Activated naive CD8-positive, alpha-beta T cell treated with anti-CD3 and anti-CD28 coated beads, Interleukin-2, amount 50 U/mL, for 24 hours (primary cell): ENCODE results near the gene LIME1.

Experiments
- ATAC-seq: fragments of 150-1000 bp; cut with Tn5 transposase; one replicate; pipeline ENCODE4 v1.10.0; 2021
- DNase-seq: peaks from one replicate; pipeline ENCODE4 v3.0.0; 2021
- H3K27ac Mint-ChIP-seq: one replicate; pipeline ENCODE4 v1.8.0; 2021; ENCODE audit warnings: mild to moderate bottlenecking, mixed read lengths
- H3K27me3 Mint-ChIP-seq: one replicate; pipeline ENCODE4 v1.8.0; 2021; ENCODE audit warnings: mixed read lengths
- H3K36me3 Mint-ChIP-seq: one replicate; pipeline ENCODE4 v1.8.0; 2021; ENCODE audit warnings: low read depth, mixed read lengths
- H3K4me1 Mint-ChIP-seq: one replicate; pipeline ENCODE4 v1.8.0; 2021; ENCODE audit warnings: mixed read lengths
- H3K4me3 Mint-ChIP-seq: one replicate; pipeline ENCODE4 v1.8.0; 2021; ENCODE audit warnings: mild to moderate bottlenecking, moderate library complexity, mixed read lengths
- H3K9me3 Mint-ChIP-seq: one replicate; pipeline ENCODE4 v1.8.0; 2021; ENCODE audit warnings: mixed read lengths

Gene LIME1

DNA sequence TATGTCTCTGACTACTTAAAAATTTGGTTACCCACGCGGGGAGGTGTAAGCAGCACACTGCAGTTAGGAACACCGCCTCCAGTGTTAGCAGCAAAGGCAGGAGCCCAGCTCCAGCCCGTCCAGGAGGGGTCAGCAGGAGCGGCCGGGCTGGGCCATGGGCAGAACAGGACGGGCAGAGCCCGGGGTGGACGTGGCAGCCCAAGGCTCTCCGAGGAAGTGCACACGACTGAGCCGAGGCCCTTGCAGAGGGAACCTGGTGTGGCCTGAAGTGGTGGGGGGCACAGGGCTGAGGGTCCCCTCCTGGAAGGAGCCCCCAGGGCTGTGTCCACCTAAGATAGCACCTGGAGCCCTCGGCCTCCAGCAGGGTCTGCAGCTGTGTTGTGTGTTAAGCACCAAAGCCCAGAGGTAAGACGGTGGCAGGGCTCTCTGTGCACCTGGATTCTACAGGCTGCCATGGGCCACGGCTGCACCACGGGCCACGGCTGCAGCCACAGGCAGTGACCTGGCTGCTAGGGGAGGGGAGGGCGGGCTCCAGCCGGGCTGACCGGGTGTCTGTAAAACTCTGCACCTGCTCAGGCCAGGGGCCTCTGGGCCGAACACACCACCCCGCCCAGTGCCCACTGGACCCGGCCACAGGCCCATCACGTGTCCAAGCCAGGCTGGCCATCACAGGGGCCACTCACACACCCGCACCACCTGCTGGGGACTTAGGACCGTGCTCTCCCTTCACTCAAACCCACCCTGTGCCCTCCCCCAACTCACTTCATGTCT, 9.7 kb downstream of the LIME1 start:
- H3K4me3 Mint-ChIP-seq = no peak overlapping the region
- no peak overlapping the region for H3K27ac Mint-ChIP-seq
- no peaks in the 10 kb centered on the region for H3K9me3 Mint-ChIP-seq
- DNase-seq = no peak
- H3K27me3 Mint-ChIP-seq = no peaks in the 10 kb centered on the region
- no peaks in the 10 kb centered on the region for H3K36me3 Mint-ChIP-seq
- ATAC-seq = no peak
- peaks cover 8% of the 10 kb centered on the region for H3K4me1 Mint-ChIP-seq

DNA sequence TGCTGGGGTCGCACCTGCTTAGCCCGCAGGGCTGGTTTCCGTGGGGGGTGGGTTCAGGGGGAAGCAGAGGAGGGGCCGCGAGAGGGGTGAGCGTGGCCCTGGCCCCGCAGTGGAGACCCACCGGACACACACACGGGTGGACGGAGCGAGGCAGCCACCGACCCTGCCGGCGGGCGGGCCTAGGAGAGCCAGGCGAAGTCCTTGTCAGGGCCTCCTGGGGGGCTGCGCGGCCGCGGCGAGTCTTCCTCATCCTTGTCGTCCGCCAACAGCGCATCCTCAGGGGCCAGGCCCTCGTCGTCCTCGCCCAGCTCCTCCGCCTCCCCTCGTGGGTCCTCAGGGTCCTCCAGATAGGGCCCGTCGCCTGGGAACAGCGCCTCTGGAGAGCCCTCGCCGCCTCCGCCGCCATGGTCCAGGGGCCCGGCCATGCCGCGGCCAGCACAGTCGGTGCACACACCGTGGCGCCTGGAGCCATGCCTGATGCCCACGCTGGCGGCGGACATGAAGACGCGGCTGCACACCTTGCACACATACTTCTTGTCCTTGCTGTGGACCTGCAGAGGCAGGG, 10.4 kb downstream of the LIME1 start:
- H3K4me1 Mint-ChIP-seq = peaks cover 10% of the 10 kb centered on the region
- H3K9me3 Mint-ChIP-seq = no peaks in the 10 kb centered on the region
- H3K27me3 Mint-ChIP-seq = no peaks in the 10 kb centered on the region
- DNase-seq (no peak), ATAC-seq (no peak)
- H3K36me3 Mint-ChIP-seq = no peaks in the 10 kb centered on the region
- no peak overlapping the region for H3K4me3 Mint-ChIP-seq
- H3K27ac Mint-ChIP-seq = no peak overlapping the region

DNA sequence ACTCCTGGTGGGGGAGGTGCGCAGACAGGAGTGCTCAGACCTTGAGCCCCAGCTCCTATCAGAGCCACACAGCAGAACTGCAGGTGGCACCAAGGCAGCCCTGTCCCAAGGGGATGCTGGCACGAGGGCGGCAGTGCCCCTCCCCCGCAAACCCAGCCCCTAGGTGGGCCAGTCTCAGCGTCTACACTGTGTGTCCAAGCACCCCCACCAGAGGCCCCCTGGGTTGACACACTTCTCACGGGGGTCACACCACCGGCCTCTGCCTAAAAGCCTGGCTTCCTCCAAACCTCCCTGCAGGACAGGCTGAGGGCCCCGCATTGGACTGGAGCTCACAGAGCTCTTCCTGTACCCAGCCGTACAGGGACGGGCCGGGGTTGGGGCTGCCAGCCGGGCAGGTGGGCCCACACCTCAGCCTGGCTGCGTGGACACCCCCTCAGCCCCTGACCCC, 11.2 kb downstream of the LIME1 start:
- ATAC-seq (no peak), DNase-seq (no peak)
- Mint-ChIP-seq H3K27me3 (no peaks in the 10 kb centered on the region), H3K4me1 (peaks cover 12% of the 10 kb centered on the region), H3K36me3 (no peaks in the 10 kb centered on the region), H3K27ac (no peak overlapping the region), H3K4me3 (no peak overlapping the region), H3K9me3 (no peaks in the 10 kb centered on the region)

GRCh38 chr20:63748070-63748933, 11.8 kb downstream of the LIME1 start:
- Mint-ChIP-seq H3K4me3 (no peak overlapping the region), H3K9me3 (no peaks in the 10 kb centered on the region), H3K27ac (no peak overlapping the region), H3K27me3 (no peaks in the 10 kb centered on the region), H3K4me1 (peaks cover 12% of the 10 kb centered on the region), H3K36me3 (no peaks in the 10 kb centered on the region)
- DNase-seq = no peak
- ATAC-seq = no peak

GRCh38 chr20:63748934-63749270, 12.4 kb downstream of the LIME1 start:
- no peak overlapping the region for H3K4me3 Mint-ChIP-seq
- peaks cover 12% of the 10 kb centered on the region for H3K4me1 Mint-ChIP-seq
- H3K27ac Mint-ChIP-seq = no peak overlapping the region
- no peaks in the 10 kb centered on the region for H3K9me3 Mint-ChIP-seq
- no peaks in the 10 kb centered on the region for H3K27me3 Mint-ChIP-seq
- no peak for DNase-seq
- no peak for ATAC-seq
- H3K36me3 Mint-ChIP-seq = no peaks in the 10 kb centered on the region

- H3K4me3 Mint-ChIP-seq = no peak overlapping the region
- H3K4me1 Mint-ChIP-seq = peaks cover 12% of the 10 kb centered on the region
- no peaks in the 10 kb centered on the region for H3K36me3 Mint-ChIP-seq
- no peaks in the 10 kb centered on the region for H3K27me3 Mint-ChIP-seq
- DNase-seq (no peak), ATAC-seq (no peak)
- H3K27ac Mint-ChIP-seq = no peak overlapping the region
- H3K9me3 Mint-ChIP-seq = no peaks in the 10 kb centered on the region
These were observed 13.4 kb downstream of the LIME1 start for GRCh38 chr20:63749597-63750508.

DNA sequence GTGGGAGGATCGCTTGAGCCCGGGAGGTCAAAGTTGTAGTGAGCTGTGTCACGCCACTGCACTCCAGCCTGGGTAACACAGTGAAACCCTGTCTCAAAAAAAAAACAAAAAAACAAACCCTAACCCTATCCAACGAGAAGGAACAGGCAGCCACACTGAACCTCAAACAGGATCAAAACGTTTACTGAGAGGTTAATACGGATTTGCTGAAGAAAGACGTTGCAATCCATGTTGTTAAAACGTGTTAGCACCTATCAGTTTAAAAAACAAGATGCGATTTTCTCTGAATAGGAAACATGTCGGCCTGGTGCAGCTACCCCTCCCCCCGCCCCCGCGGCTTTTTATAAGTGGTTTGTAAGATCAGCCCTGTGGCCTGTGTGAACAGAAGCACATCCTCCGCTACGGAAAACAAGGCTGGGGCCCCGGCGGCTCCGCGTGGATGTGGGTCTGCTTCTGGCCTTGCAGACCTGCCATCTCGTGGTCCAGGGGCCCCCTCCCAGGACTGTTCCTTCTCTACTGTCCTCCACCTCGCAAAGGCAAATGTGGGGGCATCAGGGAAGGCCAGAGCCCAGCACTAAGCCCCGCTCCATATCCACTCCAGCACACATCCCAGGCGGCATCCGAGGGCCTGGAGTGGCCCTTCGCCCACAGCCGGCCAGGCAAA, 14.5 kb downstream of the LIME1 start:
- Mint-ChIP-seq H3K27ac (peak overlapping the region; percentile 52), H3K4me1 (peaks cover 12% of the 10 kb centered on the region), H3K4me3 (peak overlapping the region; percentile 24), H3K36me3 (no peaks in the 10 kb centered on the region), H3K27me3 (no peaks in the 10 kb centered on the region), H3K9me3 (no peaks in the 10 kb centered on the region)
- DNase-seq = peak; percentile 60
- ATAC-seq = peak; percentile 58

GRCh38 chr20:63751471-63752271, 15.2 kb downstream of the LIME1 start:
- Mint-ChIP-seq H3K36me3 (no peaks in the 10 kb centered on the region), H3K27me3 (no peaks in the 10 kb centered on the region), H3K9me3 (no peaks in the 10 kb centered on the region), H3K4me3 (peak overlapping the region; percentile 24), H3K27ac (peak overlapping the region; percentile 52), H3K4me1 (peaks cover 12% of the 10 kb centered on the region)
- DNase-seq (peak; percentile 41), ATAC-seq (no peak)

GRCh38 chr20:63752411-63753101, 16.1 kb downstream of the LIME1 start:
- H3K36me3 Mint-ChIP-seq = no peaks in the 10 kb centered on the region
- no peaks in the 10 kb centered on the region for H3K27me3 Mint-ChIP-seq
- H3K4me3 Mint-ChIP-seq = no peak overlapping the region
- no peak overlapping the region for H3K27ac Mint-ChIP-seq
- H3K4me1 Mint-ChIP-seq = peaks cover 12% of the 10 kb centered on the region
- no peaks in the 10 kb centered on the region for H3K9me3 Mint-ChIP-seq
- DNase-seq (no peak), ATAC-seq (no peak)

DNA sequence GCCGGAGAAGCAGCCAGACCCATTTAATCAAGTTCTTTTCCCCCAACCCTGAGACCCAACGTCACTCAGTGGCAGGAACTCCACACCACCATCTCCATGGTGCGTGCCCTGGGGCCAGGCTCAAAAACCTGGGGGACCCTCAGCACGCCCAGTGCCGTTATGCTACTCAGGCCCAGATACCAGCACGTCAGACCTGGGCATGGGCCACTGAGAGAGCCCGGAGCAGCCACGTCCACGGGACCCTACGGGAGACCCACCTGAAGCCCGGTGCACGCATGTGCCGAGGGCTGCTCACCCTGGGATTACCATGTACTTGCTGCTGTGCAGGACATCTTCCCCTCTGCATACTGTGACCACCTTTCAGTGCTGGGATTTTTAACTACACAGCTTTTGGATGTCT, 16.9 kb downstream of the LIME1 start:
- DNase-seq = no peak
- H3K4me3 Mint-ChIP-seq = no peak overlapping the region
- H3K4me1 Mint-ChIP-seq = peaks cover 12% of the 10 kb centered on the region
- ATAC-seq = no peak
- no peaks in the 10 kb centered on the region for H3K9me3 Mint-ChIP-seq
- H3K36me3 Mint-ChIP-seq = no peaks in the 10 kb centered on the region
- H3K27me3 Mint-ChIP-seq = no peaks in the 10 kb centered on the region
- no peak overlapping the region for H3K27ac Mint-ChIP-seq

GRCh38 chr20:63754008-63754407, 17.5 kb downstream of the LIME1 start:
- no peak for DNase-seq
- Mint-ChIP-seq H3K36me3 (no peaks in the 10 kb centered on the region), H3K27ac (no peak overlapping the region), H3K9me3 (no peaks in the 10 kb centered on the region), H3K27me3 (no peaks in the 10 kb centered on the region), H3K4me1 (peaks cover 12% of the 10 kb centered on the region), H3K4me3 (no peak overlapping the region)
- no peak for ATAC-seq

- Mint-ChIP-seq H3K27ac (no peak overlapping the region), H3K9me3 (no peaks in the 10 kb centered on the region), H3K4me1 (peaks cover 5% of the 10 kb centered on the region), H3K4me3 (no peak overlapping the region), H3K36me3 (no peaks in the 10 kb centered on the region), H3K27me3 (no peaks in the 10 kb centered on the region)
- DNase-seq = no peak
- ATAC-seq = no peak
These were observed 19.6 kb downstream of the LIME1 start for GRCh38 chr20:63755933-63756647.
